ENCODE results near the gene GALR1.

GRCh38 chr18:77268456-77268855 lies 18.8 kb downstream of the GALR1 start:
- no peak for TF ChIP-seq FOXM1 (IDR thresholded peaks at IDR 0.05; ENCODE audit: borderline replicate concordance, low read depth)
- TF ChIP-seq, protein P1, sequence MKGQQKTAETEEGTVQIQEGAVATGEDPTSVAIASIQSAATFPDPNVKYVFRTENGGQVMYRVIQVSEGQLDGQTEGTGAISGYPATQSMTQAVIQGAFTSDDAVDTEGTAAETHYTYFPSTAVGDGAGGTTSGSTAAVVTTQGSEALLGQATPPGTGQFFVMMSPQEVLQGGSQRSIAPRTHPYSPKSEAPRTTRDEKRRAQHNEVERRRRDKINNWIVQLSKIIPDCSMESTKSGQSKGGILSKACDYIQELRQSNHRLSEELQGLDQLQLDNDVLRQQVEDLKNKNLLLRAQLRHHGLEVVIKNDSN (IDR thresholded peaks at IDR 0.05): no peak
- no peak for TF ChIP-seq REST (IDR thresholded peaks at IDR 0.05; ENCODE audit: low read depth)
- TF ChIP-seq YY1 (IDR thresholded peaks at IDR 0.05; ENCODE audit: low read depth): no peak
- TF ChIP-seq CEBPB (IDR thresholded peaks at IDR 0.05): no peak
- TF ChIP-seq CREB1 (IDR thresholded peaks at IDR 0.05; ENCODE audit: low read depth): no peak
- TF ChIP-seq RAD21 (IDR thresholded peaks at IDR 0.05; ENCODE audit: low read depth): no peak
- no peak for TF ChIP-seq EP300 (IDR thresholded peaks at IDR 0.05; ENCODE audit: borderline replicate concordance)

Data from Ishikawa (cell line).